Mesendoderm (in vitro differentiated cells): ENCODE results near the gene TTC5.

Experiments
- DNase-seq: peaks from one replicate; pipeline ENCODE4 v3.0.0; 2013
- H2AK5ac ChIP-seq: 2 replicates; pipeline ENCODE4 v1.6.1; 2013; ENCODE audit warnings: low read length, inconsistent platforms
- H2BK120ac ChIP-seq: 2 replicates; pipeline ENCODE4 v1.6.1; 2013; ENCODE audit warnings: low read depth, mild to moderate bottlenecking, low read length, moderate library complexity, mixed read lengths
- H2BK15ac ChIP-seq: replicated peaks from 2 replicates; pipeline ENCODE4 v1.6.1; 2013; ENCODE audit warnings: low read depth, mild to moderate bottlenecking, moderate library complexity
- H2BK5ac ChIP-seq: 2 replicates; pipeline ENCODE4 v1.6.1; 2013; ENCODE audit warnings: low read length, inconsistent platforms
- H3K18ac ChIP-seq: 2 replicates; pipeline ENCODE4 v1.6.1; 2013; ENCODE audit warnings: mild to moderate bottlenecking, low read length, mixed read lengths
- H3K23ac ChIP-seq: one replicate; pipeline ENCODE4 v1.6.1; 2013; ENCODE audit warnings: low read length
- H3K27ac ChIP-seq: 2 replicates; pipeline ENCODE4 v1.5.1; 2013; ENCODE audit warnings: low read depth, mild to moderate bottlenecking, inconsistent platforms, low read length, moderate library complexity
- H3K27me3 ChIP-seq: 2 replicates; pipeline ENCODE4 v1.6.1; 2013; ENCODE audit warnings: low read length, control low read depth, mild to moderate bottlenecking, inconsistent platforms; ENCODE audit not compliant: insufficient read depth, poor library complexity
- H3K36me3 ChIP-seq: 2 replicates; pipeline ENCODE4 v1.6.1; 2013; ENCODE audit warnings: low read length, inconsistent platforms; ENCODE audit not compliant: control insufficient read depth, insufficient read depth
- H3K4ac ChIP-seq: one replicate; pipeline ENCODE4 v1.6.1; 2013; ENCODE audit warnings: low read depth, mild to moderate bottlenecking, low read length, moderate library complexity
- H3K4me1 ChIP-seq: 2 replicates; pipeline ENCODE4 v1.6.1; 2013; ENCODE audit warnings: low read depth, low read length, inconsistent platforms; ENCODE audit not compliant: control insufficient read depth
- H3K4me2 ChIP-seq: 2 replicates; pipeline ENCODE4 v1.6.1; 2013; ENCODE audit warnings: low read length
- H3K4me3 ChIP-seq: 2 replicates; pipeline ENCODE4 v1.5.1; 2013; ENCODE audit warnings: mild to moderate bottlenecking, low read length
- H3K56ac ChIP-seq: one replicate; pipeline ENCODE4 v1.6.1; 2013; ENCODE audit warnings: low read length
- H3K79me1 ChIP-seq: 2 replicates; pipeline ENCODE4 v1.6.1; 2013; ENCODE audit warnings: low read length, inconsistent platforms
- H3K79me2 ChIP-seq: 2 replicates; pipeline ENCODE4 v1.6.1; 2013; ENCODE audit warnings: mild to moderate bottlenecking, low read length; ENCODE audit not compliant: control insufficient read depth, insufficient read depth
- H3K9ac ChIP-seq: 2 replicates; pipeline ENCODE4 v1.6.1; 2013; ENCODE audit warnings: low read length, inconsistent platforms
- H4K5ac ChIP-seq: one replicate; pipeline ENCODE4 v1.6.1; 2013; ENCODE audit warnings: low read length
- H4K8ac ChIP-seq: one replicate; pipeline ENCODE4 v1.6.1; 2013; ENCODE audit warnings: low read depth, mild to moderate bottlenecking, control low read depth, low read length, moderate library complexity
- WGBS: extraction: QIAGEN DNeasy Blood & Tissue Kit; methylation state at CpG from one replicate; pipeline ENCODE4 v1.1.7; 2013; ENCODE audit warnings: low lambda C conversion rate, missing lambda C conversion rate; ENCODE audit not compliant: insufficient coverage; ENCODE audit errors: extremely low coverage; 5-methylcytosine and 5-hydroxymethylcytosine counted together

The TTC5 gene

GRCh38 chr14:20327005-20327869 is 21.5 kb upstream of the TTC5 start:
- no peak overlapping the region for H3K23ac ChIP-seq
- DNase-seq = peak; percentile 68
- no CpG with 5 or more reads among the region's 8 CpGs for WGBS
- no peaks in the 10 kb centered on the region for H3K4me1 ChIP-seq
- H2BK120ac ChIP-seq = no peak overlapping the region
- H2BK15ac ChIP-seq = no peak overlapping the region
- no peak overlapping the region for H3K9ac ChIP-seq
- peaks cover 5% of the 10 kb centered on the region for H3K79me1 ChIP-seq
- no peak overlapping the region for H3K4ac ChIP-seq
- no peak overlapping the region for H2BK5ac ChIP-seq
- H3K56ac ChIP-seq = no peak overlapping the region
- peaks cover 56% of the 10 kb centered on the region for H3K79me2 ChIP-seq
- H3K4me2 ChIP-seq = no peak overlapping the region
- no peak overlapping the region for H3K18ac ChIP-seq
- H3K27me3 ChIP-seq = no peaks in the 10 kb centered on the region
- H3K36me3 ChIP-seq = peaks cover 10% of the 10 kb centered on the region
- H4K8ac ChIP-seq = no peak overlapping the region
- no peak overlapping the region for H2AK5ac ChIP-seq
- no peak overlapping the region for H3K27ac ChIP-seq
- H3K4me3 ChIP-seq = no peak overlapping the region
- H4K5ac ChIP-seq = no peak overlapping the region

DNA sequence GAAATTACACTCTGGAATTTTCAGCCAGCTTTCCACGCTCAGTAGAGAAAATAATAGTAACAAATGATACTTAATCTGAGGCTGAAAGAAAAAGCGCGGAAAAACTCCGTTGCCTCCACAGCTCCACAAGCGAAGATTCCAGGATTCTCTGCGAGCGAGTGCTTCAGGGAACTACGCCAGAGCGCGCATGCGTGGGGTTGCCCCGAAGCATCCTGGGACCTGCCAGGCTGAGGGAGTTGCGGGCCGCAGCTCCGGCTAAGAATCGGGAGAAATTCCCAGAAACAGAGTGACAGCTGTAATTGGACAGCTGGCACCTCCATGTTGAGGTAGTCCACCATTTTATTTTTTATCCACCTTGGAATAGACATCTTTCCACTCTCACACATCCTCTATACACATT is 12.0 kb upstream of the TTC5 start:
- peaks cover 9% of the 10 kb centered on the region for H3K79me1 ChIP-seq
- no peak overlapping the region for H3K56ac ChIP-seq
- no peak overlapping the region for H2BK15ac ChIP-seq
- H3K4me2 ChIP-seq = no peak overlapping the region
- no peak for DNase-seq
- H2BK5ac ChIP-seq = no peak overlapping the region
- no peak overlapping the region for H4K5ac ChIP-seq
- no peak overlapping the region for H3K4ac ChIP-seq
- no peak overlapping the region for H3K4me3 ChIP-seq
- H2AK5ac ChIP-seq = no peak overlapping the region
- H3K27ac ChIP-seq = no peak overlapping the region
- no peaks in the 10 kb centered on the region for H3K4me1 ChIP-seq
- WGBS = no CpG with 5 or more reads among the region's 16 CpGs
- peaks cover 10% of the 10 kb centered on the region for H3K79me2 ChIP-seq
- no peak overlapping the region for H3K18ac ChIP-seq
- H3K36me3 ChIP-seq = peaks cover 19% of the 10 kb centered on the region
- no peak overlapping the region for H3K23ac ChIP-seq
- H2BK120ac ChIP-seq = no peak overlapping the region
- H3K27me3 ChIP-seq = no peaks in the 10 kb centered on the region
- no peak overlapping the region for H4K8ac ChIP-seq
- no peak overlapping the region for H3K9ac ChIP-seq

- H2BK15ac ChIP-seq = no peak overlapping the region
- no peak overlapping the region for H3K4ac ChIP-seq
- no peak overlapping the region for H3K9ac ChIP-seq
- no peaks in the 10 kb centered on the region for H3K4me1 ChIP-seq
- no peaks in the 10 kb centered on the region for H3K27me3 ChIP-seq
- H3K79me1 ChIP-seq = peaks cover 6% of the 10 kb centered on the region
- H3K36me3 ChIP-seq = peaks cover 21% of the 10 kb centered on the region
- H3K27ac ChIP-seq = no peak overlapping the region
- peaks cover 7% of the 10 kb centered on the region for H3K79me2 ChIP-seq
- no peak overlapping the region for H2BK120ac ChIP-seq
- H3K4me3 ChIP-seq = no peak overlapping the region
- no peak overlapping the region for H2AK5ac ChIP-seq
- no peak overlapping the region for H3K18ac ChIP-seq
- H4K5ac ChIP-seq = no peak overlapping the region
- DNase-seq = no peak
- H3K23ac ChIP-seq = no peak overlapping the region
- H3K4me2 ChIP-seq = no peak overlapping the region
- H4K8ac ChIP-seq = no peak overlapping the region
- no peak overlapping the region for H2BK5ac ChIP-seq
- no peak overlapping the region for H3K56ac ChIP-seq
- WGBS = no CpG with 5 or more reads among the region's 2 CpGs
Observed at GRCh38 chr14:20314026-20314425, 8.3 kb upstream of the TTC5 start.

DNA sequence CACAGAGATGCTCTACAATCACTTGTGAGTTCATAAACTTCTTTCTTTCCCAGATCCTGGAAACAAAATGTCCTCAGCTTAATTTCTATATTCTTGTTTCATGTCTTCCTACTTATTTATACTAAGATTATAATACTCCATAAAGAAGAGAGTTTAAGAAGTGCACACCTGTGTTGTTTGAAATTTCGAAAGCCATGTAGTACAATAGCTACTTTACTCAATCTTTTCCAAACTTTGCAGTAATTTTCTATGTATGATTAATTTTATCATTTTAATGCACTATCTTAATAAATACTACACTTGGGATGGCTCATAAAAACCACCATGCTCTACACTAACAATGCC is 300 bp upstream of the TTC5 start:
- H3K23ac ChIP-seq = no peak overlapping the region
- H3K18ac ChIP-seq = no peak overlapping the region
- no peak overlapping the region for H2BK15ac ChIP-seq
- no peak overlapping the region for H3K4me2 ChIP-seq
- no peak overlapping the region for H3K56ac ChIP-seq
- H3K4me1 ChIP-seq = no peaks in the 10 kb centered on the region
- H3K9ac ChIP-seq = no peak overlapping the region
- no peak overlapping the region for H2BK120ac ChIP-seq
- H4K8ac ChIP-seq = no peak overlapping the region
- H3K79me2 ChIP-seq = no peaks in the 10 kb centered on the region
- no peak overlapping the region for H3K4me3 ChIP-seq
- no CpG with 5 or more reads among the region's 1 CpG for WGBS
- H2AK5ac ChIP-seq = no peak overlapping the region
- no peak overlapping the region for H3K27ac ChIP-seq
- H3K36me3 ChIP-seq = no peaks in the 10 kb centered on the region
- H3K79me1 ChIP-seq = peaks cover 3% of the 10 kb centered on the region
- H3K27me3 ChIP-seq = no peaks in the 10 kb centered on the region
- no peak overlapping the region for H3K4ac ChIP-seq
- no peak overlapping the region for H4K5ac ChIP-seq
- H2BK5ac ChIP-seq = no peak overlapping the region
- DNase-seq = no peak

DNA sequence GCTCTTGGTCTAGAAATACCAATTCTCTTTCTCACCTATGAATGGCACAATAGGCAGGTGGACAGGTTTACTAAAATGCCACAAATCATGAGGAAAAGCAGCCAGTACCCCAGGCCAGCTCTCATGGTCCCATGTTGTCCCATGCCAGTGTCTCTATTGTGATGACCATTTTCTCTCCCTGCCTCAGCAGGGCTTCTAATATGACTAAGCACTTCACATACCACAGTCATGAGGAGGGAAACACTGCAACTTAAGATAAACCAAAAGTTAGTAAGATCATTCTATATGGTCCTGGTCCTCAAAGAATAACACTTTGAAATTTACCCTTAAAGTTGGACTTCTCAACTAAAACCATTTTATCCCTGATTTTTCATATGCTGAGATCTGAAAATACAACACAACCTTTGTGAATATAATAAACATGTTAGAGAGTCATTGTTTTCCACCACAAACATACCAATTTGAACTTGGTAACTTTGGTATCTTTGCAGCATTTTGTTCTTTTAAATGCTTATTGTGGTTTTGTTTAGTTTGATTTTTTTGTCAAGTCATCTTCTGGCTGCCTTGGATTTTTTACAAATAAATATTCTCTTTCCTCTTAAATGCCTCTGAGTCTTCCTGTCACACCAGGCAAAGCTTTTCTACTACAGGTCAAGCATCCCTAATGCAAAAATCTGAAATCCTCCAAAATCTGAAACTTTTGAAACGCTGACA is 3.6 kb downstream of the TTC5 start:
- peak; percentile 52 for DNase-seq
- Histone ChIP-seq H3K56ac (no peak overlapping the region), H3K4me2 (no peak overlapping the region), H3K4me3 (no peak overlapping the region), H4K5ac (no peak overlapping the region), H3K23ac (no peak overlapping the region), H2BK15ac (no peak overlapping the region), H3K36me3 (no peaks in the 10 kb centered on the region), H3K9ac (no peak overlapping the region), H2AK5ac (no peak overlapping the region), H3K79me1 (peaks cover 3% of the 10 kb centered on the region), H4K8ac (no peak overlapping the region), H3K79me2 (no peaks in the 10 kb centered on the region), H3K18ac (no peak overlapping the region), H2BK120ac (no peak overlapping the region), H3K4ac (no peak overlapping the region), H2BK5ac (no peak overlapping the region), H3K27ac (no peak overlapping the region), H3K4me1 (no peaks in the 10 kb centered on the region), H3K27me3 (no peaks in the 10 kb centered on the region)
- WGBS = no CpG with 5 or more reads among the region's 1 CpG
